GM18861 (cell line): ENCODE measurements around the gene KRTAP19-1.

Experiments used
- ATAC-seq: cut with Tn5 transposase; IDR thresholded peaks from one replicate; pipeline ENCODE4 v1.9.1; 2021; ENCODE audit not compliant: unreplicated experiment

KRTAP19-1 gene

GRCh38 chr21:30430170-30430655, 50.0 kb downstream of the KRTAP19-1 start, which contains the start of gene KRTAP13-4:
Gene KRTAP13-4 (plus strand): TSS chr21:30430220. CDS start chr21:30430276, 56 bp downstream.
- no peak for ATAC-seq
